HG02678 (cell line): ENCODE measurements around the gene MESP1.

Experiments
- ATAC-seq: cut with Tn5 transposase; IDR thresholded peaks from one replicate; pipeline ENCODE4 v1.9.1; 2021; ENCODE audit warnings: mild to moderate bottlenecking, moderate library complexity; ENCODE audit not compliant: unreplicated experiment

Gene MESP1

DNA sequence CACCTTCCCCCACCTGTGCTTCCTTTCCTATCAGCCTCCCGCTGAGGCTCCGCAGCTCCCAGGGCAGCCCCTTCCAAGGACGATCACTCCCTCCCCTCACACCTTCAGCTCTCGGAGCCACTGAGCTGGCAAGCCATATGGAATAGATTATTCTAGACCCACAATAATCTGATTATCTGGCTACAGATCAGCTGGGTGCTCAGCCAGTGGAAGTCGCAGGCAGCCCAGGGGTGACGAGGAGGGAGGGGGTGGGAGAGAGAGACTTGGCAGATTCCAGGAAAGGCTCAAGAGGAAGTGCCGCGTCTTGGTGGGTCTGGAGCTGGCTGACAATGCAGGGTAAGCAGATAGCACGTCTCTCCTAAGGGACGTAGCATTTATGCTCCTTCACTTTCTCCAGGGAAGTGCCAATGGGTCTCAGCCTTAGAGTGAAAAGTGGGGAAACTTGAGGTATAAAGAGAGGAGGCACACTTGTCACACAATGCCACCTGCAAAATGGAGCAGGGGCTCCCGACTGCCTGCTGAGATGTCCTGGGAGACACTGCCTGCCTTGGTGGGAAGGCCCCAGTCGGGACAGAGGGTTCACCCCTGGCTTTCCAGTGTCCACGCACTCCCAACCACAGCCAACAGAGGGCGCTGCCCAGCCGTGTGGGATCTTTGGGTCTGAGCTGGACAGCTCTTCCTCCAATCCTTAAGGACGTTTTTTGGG lies 9.4 kb upstream of the MESP1 start:
- ATAC-seq = no peak

DNA sequence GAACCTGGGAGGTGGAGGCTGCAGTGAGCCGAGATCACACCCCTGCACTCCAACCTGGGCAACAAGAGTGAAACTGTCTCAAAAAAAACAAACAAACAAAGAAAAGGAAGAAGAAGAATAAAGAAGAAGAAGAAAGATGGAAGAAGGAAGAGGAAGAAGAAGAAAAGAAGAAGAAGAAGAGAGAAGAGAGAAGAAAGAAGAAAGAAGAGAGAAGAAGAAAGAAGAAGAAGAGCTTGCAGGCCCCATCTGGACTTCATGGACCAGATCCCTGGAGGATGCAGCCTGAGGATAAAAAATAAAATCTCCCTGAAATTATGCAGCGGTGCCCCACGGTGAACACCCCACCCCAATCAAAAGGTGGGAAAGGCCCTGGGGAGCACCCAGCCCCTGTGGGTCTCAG lies 8.8 kb upstream of the MESP1 start:
- ATAC-seq = no peak

- ATAC-seq = no peak
These were observed 7.9 kb upstream of the MESP1 start for GRCh38 chr15:89758981-89759380.

DNA sequence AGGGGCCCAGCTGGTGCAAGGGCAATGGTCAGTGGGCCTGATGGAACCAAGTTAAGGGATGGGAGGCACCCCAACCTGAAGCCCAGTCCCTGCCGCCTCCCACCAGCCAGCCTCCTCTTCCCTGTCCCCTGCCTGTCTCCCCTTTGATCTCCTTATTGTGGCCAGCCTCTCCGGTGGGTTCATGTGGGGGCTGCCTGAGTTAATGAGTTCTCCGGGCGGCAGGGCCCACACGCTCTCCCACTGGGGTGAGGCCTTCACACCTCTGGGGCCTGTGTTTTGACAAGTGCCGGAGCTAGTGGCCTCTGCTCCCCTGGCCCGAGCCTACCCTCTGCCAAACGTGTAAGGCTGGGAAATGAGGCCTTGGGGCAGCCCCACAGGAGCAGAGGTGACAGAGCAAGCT lies 7.2 kb upstream of the MESP1 start:
- ATAC-seq = no peak

- no peak for ATAC-seq
These were observed 5.8 kb upstream of the MESP1 start for GRCh38 chr15:89756897-89757296.

GRCh38 chr15:89755701-89756100 lies 4.7 kb upstream of the MESP1 start:
- no peak for ATAC-seq

GRCh38 chr15:89754361-89755154 lies 3.5 kb upstream of the MESP1 start:
- ATAC-seq = no peak

- ATAC-seq = no peak
These were observed 2.8 kb upstream of the MESP1 start for GRCh38 chr15:89753855-89754254.

GRCh38 chr15:89751748-89752147 lies 699 bp upstream of the MESP1 start:
- no peak for ATAC-seq

- ATAC-seq = peak; percentile 2
These were observed 994 bp downstream of the MESP1 start for GRCh38 chr15:89749951-89750559.

DNA sequence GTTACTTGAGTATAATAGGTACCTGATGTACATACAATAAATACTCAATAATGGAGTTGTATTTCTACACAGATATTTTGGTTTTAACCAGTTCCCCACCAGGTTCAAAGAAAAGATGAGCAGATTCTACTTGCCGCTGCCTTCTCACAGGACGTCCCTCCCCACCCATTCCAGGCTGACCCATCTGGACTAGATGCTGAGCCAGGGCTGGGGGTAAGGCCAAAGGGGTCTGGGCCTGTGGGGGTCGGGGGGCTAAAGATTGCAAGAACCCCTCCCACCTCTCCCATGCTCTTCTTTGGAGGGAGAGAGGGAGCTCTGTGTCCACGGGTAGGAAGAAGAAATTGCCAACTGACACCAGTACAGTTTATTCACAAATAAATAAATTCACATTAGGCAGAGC lies 1.5 kb downstream of the MESP1 start:
- no peak for ATAC-seq

DNA sequence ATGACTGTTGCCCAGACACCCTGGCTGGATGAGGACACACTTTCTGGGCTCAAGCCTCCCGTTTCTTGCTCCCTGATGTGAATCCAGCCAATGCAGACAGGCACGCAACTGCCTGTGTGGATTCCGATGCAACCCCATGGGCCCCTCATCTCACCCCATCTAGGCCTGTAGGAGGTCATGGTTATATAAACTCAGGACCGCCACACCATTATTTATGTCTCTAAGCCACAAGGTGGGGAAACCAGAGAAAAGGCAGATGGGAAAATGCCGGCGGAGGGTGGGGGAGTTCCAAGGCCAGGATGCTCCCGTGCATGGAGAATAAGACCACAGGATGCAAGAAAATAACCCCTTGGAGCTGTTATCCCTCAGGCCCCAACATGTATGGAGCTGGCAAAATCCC lies 2.0 kb downstream of the MESP1 start:
- ATAC-seq = no peak

GRCh38 chr15:89747708-89748682 lies 3.1 kb downstream of the MESP1 start:
- ATAC-seq = no peak

DNA sequence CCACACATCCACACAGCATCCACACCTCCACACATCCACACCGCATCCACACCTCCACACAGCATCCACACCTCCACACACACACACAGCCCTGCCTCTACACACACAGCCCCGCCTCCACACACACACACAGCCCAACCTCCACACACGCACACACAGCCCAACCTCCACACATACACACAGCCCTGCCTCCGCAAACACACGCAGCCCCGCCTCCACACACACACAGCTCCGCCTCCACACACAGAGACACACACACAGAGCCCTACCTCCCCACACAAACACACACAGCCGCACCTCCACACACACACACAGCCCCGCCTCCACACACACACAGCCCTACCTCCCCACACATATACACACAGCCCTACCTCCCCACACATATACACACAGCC lies 4.7 kb downstream of the MESP1 start:
- no peak for ATAC-seq

GRCh38 chr15:89745768-89746167 lies 5.3 kb downstream of the MESP1 start:
- ATAC-seq = no peak

DNA sequence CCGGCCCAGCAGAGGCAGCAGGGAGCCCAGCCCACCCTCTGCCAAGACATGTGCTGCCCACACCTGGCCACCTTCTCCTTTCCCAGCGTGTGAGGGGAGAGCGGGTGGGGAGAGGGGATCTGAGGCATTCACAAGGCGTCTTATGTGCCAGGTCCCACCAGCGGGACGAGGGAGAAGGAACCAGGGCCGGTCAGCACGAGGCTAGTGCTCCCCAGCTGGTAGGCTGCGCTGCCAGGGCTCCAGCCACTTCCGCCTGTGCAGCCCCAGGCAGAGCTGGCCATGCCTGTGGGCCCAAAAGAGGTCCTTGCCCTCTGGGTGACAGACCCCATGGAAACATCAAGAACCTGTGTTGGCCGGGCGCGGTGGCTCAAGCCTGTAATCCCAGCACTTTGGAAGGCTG lies 5.9 kb downstream of the MESP1 start:
- no peak for ATAC-seq

DNA sequence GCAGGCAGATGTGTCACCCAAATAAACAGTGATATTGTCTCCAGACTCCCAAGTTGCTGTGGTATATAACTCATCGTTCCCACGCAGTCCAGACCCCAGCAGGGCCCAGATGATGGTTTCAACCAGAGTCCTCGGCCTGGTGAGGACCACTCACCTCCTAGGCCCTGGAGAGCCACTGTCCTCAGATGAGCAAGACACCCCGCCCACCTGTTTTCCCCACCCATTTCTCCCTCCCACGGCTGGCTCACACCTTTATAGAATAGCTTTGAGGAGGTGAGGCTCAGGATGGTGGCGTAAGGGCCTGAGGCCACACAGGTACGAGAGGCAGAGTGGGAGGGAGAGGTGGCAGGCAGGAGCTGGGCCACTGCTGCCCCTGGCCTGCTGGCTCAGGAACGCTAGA lies 7.5 kb downstream of the MESP1 start:
- no peak for ATAC-seq

DNA sequence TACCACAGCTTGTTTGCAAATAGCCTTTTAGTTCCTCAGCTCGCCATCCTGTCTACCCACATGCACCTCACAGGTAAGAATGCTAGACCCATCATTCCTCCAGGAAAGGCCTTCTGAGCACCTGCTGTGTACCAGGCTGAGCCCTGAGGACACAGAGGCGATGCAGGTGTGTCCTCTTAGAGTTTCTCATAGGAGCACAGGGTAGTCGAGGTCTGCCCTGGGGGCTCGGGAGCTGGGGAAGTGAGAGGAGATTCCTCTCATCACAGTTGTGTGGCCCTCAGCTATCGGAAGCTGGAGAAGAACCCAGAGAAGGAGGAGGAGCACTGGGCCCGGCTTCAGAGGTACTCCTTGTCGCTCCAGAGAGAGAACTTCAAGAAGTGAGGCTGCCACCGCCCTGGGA lies 8.0 kb downstream of the MESP1 start:
- no peak for ATAC-seq

GRCh38 chr15:89740137-89740536 lies 10.9 kb downstream of the MESP1 start:
- ATAC-seq = peak; percentile 63

DNA sequence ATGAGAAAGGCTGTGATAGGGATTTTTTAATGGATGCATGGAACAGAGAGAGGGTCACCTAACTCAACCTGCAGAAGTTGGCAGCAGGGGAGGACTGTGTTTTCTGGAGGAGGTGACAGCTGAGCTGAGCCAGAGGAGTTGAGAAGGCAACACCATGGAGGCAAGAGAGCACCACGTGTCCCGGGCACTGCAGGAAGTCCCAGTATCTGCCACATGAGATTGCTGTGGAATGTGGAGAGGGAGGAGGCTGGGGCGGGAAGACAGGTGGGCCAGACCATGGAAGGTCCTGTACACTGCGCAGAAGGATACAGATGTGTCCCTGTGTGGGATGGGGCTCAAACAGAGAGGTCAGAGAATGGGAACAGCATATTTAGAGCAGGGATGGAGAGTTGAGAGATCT lies 15.3 kb downstream of the MESP1 start:
- ATAC-seq = no peak
